ENCODE results near the gene FREM1.

The FREM1 gene

GRCh38 chr9:14911046-14911445, 818 bp upstream of the FREM1 start:
- DNase-seq, result no peak

DNA sequence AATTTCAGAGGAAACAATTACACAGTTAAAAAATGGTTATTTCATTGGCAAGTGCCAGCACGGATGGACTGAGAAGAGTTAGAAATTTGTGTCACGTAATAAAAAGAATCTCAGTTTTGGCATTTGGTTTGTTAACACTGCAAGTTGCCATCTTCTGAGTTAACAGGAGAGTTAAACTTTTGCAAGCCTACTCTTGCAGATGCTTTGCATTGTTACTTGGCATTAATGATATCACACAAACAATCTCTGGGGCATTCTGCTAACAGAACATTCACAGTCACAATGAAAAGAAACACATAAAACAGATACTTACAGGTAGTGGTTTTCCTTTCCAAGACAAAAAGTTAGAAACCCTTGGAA, 647 bp downstream of the FREM1 start:
- no peak for DNase-seq

DNA sequence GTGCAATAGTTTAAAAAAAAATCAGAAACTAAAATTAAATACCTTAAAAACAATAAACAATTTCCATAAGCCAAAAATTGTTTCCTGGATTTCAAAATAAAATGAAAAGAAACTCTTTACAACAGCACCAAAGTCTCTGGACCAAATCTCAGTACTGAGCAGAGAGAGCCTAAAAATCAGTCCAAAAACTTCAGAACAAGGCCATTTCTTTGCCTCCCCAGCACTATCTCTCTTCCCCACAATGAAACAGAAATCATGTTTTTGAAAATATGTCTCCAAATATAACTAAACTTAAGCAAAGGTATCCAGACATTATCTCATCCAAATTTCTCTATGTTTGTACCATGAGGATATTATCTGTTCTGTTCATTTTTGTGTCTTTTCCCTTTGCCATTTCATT, 1.0 kb downstream of the FREM1 start:
- no peak for DNase-seq

DNA sequence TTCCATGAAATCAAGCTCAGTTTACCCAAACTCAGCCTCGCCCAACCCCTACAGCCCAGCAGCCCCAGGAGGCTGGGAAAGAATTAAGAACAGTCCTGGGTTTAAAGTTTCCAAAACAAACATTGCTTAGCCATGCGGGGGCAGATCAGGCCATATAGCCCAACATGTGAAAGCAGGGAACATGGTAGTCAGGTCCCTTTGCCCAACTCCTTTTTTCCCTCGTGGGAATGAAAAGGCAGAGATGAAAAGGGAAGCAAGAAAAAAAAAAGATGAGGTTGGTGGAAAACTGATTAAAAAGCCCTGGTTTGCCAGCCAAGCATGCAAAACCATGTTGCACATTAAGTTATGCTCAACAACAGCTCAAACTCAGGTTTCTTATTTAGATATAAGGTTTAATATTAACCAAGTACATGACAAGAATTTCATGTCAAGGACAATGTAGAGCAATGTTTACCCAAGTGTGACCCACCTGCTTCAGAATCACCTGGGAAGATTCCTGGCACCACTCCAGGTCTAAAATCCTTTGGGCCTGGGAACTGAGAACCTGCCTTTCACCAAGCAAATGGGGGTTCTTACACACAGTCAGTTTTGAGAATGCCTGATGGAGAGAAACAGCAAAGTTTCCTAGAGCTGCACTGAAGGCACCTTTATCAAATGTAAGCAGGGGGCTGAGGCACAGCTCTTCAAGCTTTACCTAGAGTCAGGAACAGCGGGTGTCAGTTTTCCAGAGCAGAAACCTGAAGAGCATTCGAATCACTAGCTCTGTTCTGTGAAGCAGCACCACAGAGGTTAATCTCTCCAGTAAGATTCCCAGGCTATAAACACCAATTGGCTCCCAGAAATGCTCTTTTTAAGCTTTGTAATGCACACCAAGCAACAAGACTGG, 1.7 kb downstream of the FREM1 start:
- peak; percentile 78 for DNase-seq

- DNase-seq, result peak; percentile 29
Measured at GRCh38 chr9:14907696-14908095, 2.5 kb downstream of the FREM1 start.

DNA sequence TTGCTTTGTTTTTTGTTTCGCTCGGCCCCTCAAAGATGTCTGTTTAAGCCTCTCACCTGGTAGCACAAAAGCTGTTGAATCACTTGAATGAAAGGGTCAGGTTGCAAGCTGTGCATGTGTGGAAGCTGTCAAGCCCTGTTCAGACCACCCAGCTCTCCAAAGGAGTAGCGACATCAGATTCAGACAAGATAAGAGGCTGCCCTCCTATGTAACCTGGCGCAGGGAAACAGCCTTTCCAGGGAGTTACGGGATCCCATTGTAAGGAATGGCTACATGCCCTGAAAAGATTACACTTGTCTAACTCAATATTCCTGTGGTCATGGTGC, 2.9 kb downstream of the FREM1 start:
- DNase-seq, result peak; percentile 68

- DNase-seq, result no peak
Measured at GRCh38 chr9:14906644-14907359, 3.4 kb downstream of the FREM1 start.

DNA sequence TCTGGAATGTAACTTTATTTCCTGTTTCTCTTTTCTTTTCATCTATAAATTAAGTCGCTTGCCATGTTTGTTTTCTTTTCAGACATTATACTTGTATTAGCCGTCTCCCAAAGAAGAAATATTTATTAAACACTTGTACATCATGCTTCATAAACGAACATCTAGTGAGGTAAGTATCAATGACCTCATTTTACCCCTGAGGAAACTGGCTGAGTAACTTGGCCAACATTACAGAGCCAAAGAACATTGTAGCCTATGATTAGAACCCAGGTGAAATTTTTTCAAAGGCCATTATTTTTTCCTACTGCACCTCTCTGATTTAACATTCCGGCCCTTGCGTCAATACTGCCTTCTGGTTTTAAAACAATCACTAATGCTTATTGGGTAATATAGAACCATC, 4.2 kb downstream of the FREM1 start:
- no peak for DNase-seq

- no peak for DNase-seq
Measured at GRCh38 chr9:14903040-14903439, 7.2 kb downstream of the FREM1 start.

- DNase-seq, result no peak
Measured at GRCh38 chr9:14902561-14902960, 7.7 kb downstream of the FREM1 start.

DNA sequence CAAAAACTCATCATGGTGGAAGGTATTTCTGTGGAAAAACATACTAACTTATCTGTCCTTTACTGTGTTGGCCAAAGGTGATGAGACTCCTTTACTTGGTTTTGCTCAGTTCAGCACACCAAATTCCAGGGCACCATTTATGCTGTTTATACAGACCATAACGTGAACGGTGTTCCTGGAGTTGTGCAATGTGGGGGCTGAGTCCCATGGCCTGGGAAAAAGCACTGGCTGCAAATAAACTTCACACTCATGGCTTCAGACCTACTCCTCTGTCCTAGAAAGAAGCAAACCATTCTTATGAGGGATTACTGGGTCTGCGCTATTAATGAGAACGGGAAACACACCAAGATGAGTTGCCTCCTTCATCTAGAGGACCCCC, 10.4 kb downstream of the FREM1 start:
- DNase-seq, result no peak

DNA sequence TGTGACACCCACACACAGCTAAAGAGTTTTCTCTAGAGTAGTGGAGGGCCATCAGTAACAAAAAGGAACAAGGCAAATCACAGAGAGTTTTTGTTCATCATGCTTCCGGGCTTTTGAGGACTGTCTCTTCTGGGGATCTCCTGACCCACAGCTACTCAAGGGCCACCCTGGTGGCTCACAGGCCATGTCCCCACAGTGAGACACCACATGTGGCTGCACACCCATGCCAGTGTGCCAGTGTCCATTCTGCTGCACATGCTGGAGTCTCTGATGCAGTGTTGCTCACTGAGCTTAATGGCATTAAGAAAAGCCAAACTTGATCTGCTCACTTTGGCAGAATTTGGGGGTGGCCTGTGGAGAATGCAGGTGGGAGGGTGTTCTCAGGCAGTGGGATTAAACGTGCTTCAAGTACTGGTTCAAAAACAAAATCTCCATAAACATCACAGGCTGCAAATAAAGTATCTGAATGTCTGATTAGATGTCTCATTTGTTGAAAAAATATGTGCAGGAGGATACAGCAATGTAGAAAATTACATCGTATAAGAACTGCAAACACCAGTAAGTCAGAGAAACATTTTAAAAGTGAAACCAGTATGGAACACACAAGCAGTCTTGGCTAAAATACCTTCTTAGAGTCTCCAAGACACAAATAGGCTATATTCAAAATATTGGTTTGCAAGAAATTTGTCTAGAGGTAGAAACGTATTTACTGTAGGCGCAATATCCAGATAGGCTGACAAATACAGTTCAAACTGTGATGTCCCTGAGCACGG, 11.0 kb downstream of the FREM1 start:
- no peak for DNase-seq

DNA sequence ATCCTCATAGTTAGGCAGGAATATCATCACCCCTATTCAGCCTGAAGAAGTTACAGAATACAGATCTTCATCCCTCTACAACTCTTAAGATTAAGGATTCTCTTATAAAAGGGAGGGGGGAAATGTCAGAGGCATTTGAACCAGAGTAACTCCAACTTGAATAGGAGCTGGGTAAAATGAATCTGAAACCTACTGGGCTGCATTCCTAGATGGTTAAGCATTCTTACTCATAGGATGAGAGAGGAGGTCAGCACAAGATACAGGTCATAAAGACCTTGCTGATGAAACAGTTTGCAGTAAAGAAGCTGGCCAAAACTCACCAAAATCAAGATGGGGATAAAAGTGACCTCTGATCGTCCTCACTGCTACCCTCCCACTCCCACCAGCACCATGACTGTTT, 14.4 kb downstream of the FREM1 start:
- DNase-seq, result no peak

DNA sequence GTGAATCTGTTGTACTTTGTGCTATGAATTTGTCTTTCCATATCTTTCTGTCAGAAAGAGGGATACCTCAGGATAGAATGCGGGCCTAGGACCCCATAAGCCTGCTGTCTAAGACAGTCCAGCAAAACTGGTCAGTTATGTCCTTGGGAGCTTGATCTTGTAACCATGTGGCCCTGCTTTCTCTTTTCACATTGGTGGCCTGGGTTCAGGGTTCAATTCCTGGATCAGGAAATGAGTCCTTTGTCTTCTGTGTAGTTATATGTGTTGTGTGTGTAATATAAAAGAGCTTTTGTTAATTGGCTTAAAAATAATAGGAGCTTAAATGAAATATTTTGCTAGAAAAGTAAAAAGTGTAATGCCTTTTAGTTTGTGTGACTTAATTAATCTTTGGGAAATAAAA, 16.9 kb downstream of the FREM1 start:
- no peak for DNase-seq

DNA sequence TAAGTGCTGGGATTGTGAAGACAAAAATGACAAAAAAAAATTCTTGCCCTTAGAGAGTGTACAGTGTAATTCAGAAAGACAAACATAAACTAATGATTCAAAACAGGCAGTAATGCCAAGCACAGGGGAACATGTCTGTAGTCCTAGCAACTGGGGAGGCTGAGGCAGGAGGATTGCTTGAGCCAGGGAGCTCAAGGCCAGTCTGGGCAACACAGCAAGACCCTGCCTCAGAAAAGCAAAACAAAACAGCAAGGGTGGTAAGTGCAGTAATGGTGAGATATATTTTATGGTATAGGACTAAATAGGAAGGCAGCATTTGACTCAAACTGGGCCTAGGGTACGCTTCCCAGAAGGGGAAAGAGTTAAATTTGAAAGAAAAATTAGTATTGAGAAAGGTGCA, 18.9 kb downstream of the FREM1 start:
- no peak for DNase-seq

DNA sequence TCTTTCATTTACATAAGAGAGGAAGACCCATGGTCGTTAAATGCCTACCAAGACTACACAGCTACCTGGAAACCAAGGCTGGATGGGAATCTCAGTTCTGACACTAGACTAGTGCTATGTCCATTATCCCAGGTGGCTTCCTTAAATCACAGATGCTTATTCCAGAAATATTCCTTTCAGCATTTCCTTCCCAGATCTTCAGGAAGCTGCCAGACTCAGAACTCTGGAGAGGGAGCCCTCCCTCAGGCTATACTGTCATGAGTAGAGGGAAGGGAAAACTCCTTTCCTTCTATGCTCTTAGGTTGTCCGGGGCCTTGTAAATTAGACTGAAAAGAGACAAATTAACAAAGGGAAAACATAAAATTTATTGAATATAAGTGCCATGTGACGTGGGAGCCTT, 20.8 kb downstream of the FREM1 start:
- DNase-seq, result no peak

DNA sequence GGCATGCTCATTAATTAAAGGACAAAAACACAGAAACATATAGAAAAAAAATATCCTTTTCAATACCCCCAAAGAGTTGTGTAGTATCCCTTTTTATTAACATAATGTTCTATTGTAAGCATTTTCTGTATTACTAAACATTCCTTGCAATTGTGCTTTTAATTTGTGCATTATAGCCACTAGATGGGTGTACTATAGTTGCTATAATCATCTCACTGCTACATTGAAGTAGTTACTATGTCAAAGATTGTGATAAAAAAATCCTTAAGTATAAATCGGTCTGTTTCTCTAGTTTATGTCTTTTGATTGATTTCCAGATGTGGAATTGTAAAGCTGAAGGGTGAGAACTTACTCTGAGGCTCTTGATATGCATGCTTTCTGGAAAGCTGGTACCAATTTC, 21.4 kb downstream of the FREM1 start:
- DNase-seq, result no peak

DNA sequence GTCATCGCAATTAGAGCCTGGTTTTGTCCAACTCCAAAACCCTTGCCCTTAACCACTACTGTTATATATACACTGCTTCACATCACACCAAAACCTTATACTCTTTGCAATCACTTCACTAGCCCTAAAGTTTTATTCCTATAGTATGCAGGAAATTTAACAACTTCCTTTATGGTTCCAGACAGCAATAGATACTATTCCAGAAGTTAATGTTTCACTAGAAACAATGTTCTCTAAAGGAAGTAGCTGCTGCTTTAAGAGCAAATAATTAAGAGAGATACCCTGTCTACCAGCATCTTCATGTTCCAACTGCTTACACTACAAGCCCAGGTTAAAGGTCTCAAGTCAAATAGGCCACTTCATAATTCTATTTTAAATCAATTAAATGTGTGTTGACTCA, 22.0 kb downstream of the FREM1 start:
- DNase-seq, result no peak

- DNase-seq, result no peak
Measured at GRCh38 chr9:14887149-14887548, 23.1 kb downstream of the FREM1 start.

GRCh38 chr9:14883310-14883944, 26.8 kb downstream of the FREM1 start:
- DNase-seq, result no peak

- DNase-seq, result no peak
Measured at GRCh38 chr9:14882090-14882489, 28.1 kb downstream of the FREM1 start.

DNA sequence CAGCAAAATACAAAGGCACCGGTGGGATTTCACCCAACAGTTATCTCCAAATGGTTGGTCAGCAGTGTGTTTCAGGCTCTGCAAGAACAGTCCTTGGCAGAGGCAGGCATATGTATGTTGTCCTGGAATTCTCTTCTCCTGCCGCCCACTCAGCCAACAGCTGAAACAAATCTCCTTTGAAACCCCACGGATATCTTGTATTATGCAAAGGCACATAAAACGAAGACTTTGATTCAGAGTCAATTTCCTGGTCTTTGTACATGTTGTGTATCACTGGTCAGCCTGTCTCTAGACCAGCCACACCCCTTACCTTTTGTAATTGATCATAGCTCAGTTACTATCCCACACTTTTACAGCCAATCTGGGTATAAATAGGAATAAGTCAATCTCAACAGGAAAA, 29.2 kb downstream of the FREM1 start:
- no peak for DNase-seq

- DNase-seq, result no peak
Measured at GRCh38 chr9:14870090-14870489, 40.1 kb downstream of the FREM1 start.

GRCh38 chr9:14869671-14870070, 40.6 kb downstream of the FREM1 start:
- DNase-seq, result no peak
